Neural cell (in vitro differentiated cells): Measurements from ENCODE around the gene SLC12A5.

Source experiments
- EP300 ChIP-seq: fragments of 450-650 bp; conservative IDR thresholded peaks from 2 replicates; pipeline ENCODE4 v1.6.1; 2014; ENCODE audit warnings: antibody characterized with exemption, mild to moderate bottlenecking, moderate library complexity; ENCODE audit not compliant: poor library complexity, severe bottlenecking
- EZH2 ChIP-seq: fragments of 200-600, 300-800 bp; shearing (Covaris generic), sonication (generic); IDR thresholded peaks from 2 replicates; pipeline ENCODE4 v1.6.1; 2014; ENCODE audit warnings: antibody characterized with exemption, low read length, borderline replicate concordance, mild to moderate bottlenecking; ENCODE audit not compliant: insufficient read depth, poor library complexity, severe bottlenecking
- POLR2AphosphoS5 ChIP-seq: IDR thresholded peaks from 2 replicates; pipeline ENCODE4 v1.6.1; 2012
- SMC3 ChIP-seq: fragments of 450-650 bp; conservative IDR thresholded peaks from 2 replicates; pipeline ENCODE4 v1.6.1; 2014; ENCODE audit warnings: antibody characterized with exemption, mild to moderate bottlenecking, moderate library complexity; ENCODE audit not compliant: poor library complexity
- TAF1 ChIP-seq: IDR thresholded peaks from 2 replicates; pipeline ENCODE4 v1.6.1; 2012; ENCODE audit warnings: low read depth
- TF ChIP-seq, protein P1 (sequence below): fragments of 450-650 bp; IDR thresholded peaks from 2 replicates; pipeline ENCODE4 v1.5.1; 2014; ENCODE audit warnings: antibody characterized with exemption, mild to moderate bottlenecking, moderate library complexity; ENCODE audit not compliant: poor library complexity, severe bottlenecking
- TF ChIP-seq, protein P2 (sequence below): IDR thresholded peaks from 2 replicates; pipeline ENCODE4 v1.6.1; 2012; ENCODE audit warnings: borderline replicate concordance

DNA sequence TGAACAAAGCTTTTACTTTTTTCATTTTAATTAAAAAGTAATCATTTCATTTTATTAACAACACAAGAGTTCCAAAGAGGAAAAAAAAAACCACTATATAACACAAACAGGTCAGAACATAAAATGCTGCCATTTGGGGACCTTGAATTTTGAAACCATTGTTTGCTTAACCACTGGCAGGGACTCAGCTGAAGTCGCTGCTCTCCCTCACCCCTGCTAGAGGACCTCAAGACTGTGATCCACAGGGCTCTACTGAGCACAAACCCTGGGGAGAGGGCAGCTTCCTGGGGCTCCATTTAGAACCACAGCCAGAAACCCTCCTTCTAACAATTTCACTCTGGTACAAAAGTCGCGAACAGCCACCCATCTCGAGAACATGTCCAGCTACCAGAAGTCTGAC is 32.0 kb downstream of the SLC12A5 start:
- TF ChIP-seq, protein P1, sequence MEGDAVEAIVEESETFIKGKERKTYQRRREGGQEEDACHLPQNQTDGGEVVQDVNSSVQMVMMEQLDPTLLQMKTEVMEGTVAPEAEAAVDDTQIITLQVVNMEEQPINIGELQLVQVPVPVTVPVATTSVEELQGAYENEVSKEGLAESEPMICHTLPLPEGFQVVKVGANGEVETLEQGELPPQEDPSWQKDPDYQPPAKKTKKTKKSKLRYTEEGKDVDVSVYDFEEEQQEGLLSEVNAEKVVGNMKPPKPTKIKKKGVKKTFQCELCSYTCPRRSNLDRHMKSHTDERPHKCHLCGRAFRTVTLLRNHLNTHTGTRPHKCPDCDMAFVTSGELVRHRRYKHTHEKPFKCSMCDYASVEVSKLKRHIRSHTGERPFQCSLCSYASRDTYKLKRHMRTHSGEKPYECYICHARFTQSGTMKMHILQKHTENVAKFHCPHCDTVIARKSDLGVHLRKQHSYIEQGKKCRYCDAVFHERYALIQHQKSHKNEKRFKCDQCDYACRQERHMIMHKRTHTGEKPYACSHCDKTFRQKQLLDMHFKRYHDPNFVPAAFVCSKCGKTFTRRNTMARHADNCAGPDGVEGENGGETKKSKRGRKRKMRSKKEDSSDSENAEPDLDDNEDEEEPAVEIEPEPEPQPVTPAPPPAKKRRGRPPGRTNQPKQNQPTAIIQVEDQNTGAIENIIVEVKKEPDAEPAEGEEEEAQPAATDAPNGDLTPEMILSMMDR, result no peak
- TF ChIP-seq POLR2AphosphoS5 (no peak), EP300 (no peak), SMC3 (no peak), EZH2 (no peak), TAF1 (no peak)
- TF ChIP-seq, protein P2, sequence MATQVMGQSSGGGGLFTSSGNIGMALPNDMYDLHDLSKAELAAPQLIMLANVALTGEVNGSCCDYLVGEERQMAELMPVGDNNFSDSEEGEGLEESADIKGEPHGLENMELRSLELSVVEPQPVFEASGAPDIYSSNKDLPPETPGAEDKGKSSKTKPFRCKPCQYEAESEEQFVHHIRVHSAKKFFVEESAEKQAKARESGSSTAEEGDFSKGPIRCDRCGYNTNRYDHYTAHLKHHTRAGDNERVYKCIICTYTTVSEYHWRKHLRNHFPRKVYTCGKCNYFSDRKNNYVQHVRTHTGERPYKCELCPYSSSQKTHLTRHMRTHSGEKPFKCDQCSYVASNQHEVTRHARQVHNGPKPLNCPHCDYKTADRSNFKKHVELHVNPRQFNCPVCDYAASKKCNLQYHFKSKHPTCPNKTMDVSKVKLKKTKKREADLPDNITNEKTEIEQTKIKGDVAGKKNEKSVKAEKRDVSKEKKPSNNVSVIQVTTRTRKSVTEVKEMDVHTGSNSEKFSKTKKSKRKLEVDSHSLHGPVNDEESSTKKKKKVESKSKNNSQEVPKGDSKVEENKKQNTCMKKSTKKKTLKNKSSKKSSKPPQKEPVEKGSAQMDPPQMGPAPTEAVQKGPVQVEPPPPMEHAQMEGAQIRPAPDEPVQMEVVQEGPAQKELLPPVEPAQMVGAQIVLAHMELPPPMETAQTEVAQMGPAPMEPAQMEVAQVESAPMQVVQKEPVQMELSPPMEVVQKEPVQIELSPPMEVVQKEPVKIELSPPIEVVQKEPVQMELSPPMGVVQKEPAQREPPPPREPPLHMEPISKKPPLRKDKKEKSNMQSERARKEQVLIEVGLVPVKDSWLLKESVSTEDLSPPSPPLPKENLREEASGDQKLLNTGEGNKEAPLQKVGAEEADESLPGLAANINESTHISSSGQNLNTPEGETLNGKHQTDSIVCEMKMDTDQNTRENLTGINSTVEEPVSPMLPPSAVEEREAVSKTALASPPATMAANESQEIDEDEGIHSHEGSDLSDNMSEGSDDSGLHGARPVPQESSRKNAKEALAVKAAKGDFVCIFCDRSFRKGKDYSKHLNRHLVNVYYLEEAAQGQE, result no peak
